Measurements from ENCODE around the gene H2AZ2.
"Not testable (repeated sequence)": the region's sequence is repeated elsewhere in the genome, so short reads cannot be mapped to it uniquely, and the experiment has no call there.

H2AZ2 gene

DNA sequence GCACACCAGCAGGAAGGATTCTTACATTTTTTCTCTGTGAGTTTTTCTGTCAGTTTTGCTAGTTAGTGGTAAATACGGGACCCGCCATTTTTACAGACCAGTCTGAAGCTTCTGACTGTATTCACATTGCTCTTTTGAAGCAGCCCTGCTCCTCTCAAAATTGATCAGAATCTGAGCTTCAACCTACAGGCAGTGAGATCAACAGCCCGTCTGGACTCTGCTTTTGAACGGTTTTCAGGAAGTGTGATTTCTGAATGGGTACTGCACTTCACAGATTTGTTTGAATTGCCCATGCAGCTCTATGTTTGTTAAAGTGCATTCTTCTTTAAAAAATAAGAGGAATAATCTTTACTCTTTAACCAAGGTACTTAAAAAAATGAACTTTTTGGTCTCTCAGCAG, 28.5 kb upstream of the H2AZ2 start:
- Histone ChIP-seq H4K20me1 (ENCODE audit: insufficient read depth, low read length) (no peaks in the 10 kb centered on the region), H3K27me3 (ENCODE audit: insufficient read depth, low read length) (no peaks in the 10 kb centered on the region), H3K9me2 (ENCODE audit: low read depth, low read length) (no peaks in the 10 kb centered on the region), H3K79me2 (ENCODE audit: insufficient read depth, low read length) (peaks cover 2% of the 10 kb centered on the region; the same call in 1 of the 2 replicates), H3K36me3 (ENCODE audit: insufficient read depth, low read length) (peaks cover 21% of the 10 kb centered on the region), H3K9ac (ENCODE audit: low read length) (no peak overlapping the region), H3K4me1 (ENCODE audit: insufficient read depth, low read length, severe bottlenecking) (peaks cover 15% of the 10 kb centered on the region), H3K27ac (ENCODE audit: low read depth, low read length, poor library complexity, severe bottlenecking) (no peak overlapping the region), H3K4me2 (ENCODE audit: low read length) (no peak overlapping the region), H2AFZ (ENCODE audit: low read length) (no peak overlapping the region), H3F3A (ENCODE audit: insufficient read depth, low read length) (peaks cover 3% of the 10 kb centered on the region; the same call in 1 of the 2 replicates), H3K4me3 (ENCODE audit: low read depth, low read length, poor library complexity, severe bottlenecking) (no peak overlapping the region), H3K9me3 (ENCODE audit: low read length) (peaks cover 9% of the 10 kb centered on the region; the same call in 1 of the 2 replicates)
- TF ChIP-seq, protein P1, sequence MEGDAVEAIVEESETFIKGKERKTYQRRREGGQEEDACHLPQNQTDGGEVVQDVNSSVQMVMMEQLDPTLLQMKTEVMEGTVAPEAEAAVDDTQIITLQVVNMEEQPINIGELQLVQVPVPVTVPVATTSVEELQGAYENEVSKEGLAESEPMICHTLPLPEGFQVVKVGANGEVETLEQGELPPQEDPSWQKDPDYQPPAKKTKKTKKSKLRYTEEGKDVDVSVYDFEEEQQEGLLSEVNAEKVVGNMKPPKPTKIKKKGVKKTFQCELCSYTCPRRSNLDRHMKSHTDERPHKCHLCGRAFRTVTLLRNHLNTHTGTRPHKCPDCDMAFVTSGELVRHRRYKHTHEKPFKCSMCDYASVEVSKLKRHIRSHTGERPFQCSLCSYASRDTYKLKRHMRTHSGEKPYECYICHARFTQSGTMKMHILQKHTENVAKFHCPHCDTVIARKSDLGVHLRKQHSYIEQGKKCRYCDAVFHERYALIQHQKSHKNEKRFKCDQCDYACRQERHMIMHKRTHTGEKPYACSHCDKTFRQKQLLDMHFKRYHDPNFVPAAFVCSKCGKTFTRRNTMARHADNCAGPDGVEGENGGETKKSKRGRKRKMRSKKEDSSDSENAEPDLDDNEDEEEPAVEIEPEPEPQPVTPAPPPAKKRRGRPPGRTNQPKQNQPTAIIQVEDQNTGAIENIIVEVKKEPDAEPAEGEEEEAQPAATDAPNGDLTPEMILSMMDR (IDR thresholded peaks at IDR 0.05; ENCODE audit: low read length), result no peak
- TF ChIP-seq EZH2 (IDR thresholded peaks at IDR 0.05; ENCODE audit: borderline replicate concordance, low read length), result no peak

DNA sequence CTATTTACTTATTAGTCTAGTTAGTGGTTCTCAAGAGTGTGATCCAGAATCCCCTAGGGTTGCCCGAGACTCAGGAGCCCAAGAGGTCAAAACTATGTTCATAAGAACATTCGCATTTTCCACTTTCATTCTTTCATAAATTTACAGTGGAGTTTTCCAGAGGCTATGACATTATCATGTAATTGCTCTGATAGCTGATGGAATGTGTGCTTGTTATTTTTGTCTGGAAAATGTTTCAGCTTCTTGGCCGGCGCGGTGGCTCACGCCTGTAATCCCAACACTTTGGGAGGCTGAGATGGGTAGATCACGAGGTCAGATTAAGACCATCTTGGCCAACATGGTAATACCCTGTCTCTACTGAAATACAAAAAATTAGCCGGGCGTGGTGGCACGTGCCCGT, 27.4 kb upstream of the H2AZ2 start:
- H3K9me2 ChIP-seq (ENCODE audit: low read depth, low read length), result no peaks in the 10 kb centered on the region
- TF ChIP-seq EZH2 (IDR thresholded peaks at IDR 0.05; ENCODE audit: borderline replicate concordance, low read length), result no peak
- TF ChIP-seq, protein P1 (IDR thresholded peaks at IDR 0.05; ENCODE audit: low read length), result no peak

DNA sequence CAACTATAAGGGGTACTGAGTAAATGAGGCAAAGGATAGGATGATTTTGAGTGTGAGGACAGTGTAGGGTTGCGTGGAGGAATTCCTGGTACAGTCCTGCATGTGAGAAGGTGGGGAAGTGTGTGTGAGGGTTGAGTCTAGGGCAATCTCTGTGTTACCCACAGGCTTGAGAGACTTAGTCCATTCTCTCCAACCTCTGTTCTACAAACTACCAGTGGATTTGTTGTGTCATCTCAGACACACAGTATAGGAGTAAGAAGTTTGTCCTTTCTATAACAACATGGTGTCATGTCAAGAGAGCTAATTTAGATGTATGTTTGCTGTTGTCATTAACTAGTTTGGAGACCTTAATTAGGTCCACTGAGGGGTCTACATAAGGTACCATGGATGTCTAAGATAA, 24.9 kb upstream of the H2AZ2 start:
- Histone ChIP-seq H4K20me1 (ENCODE audit: insufficient read depth, low read length) (no peaks in the 10 kb centered on the region), H3K27ac (ENCODE audit: low read depth, low read length, poor library complexity, severe bottlenecking) (no peak overlapping the region), H3K9me2 (ENCODE audit: low read depth, low read length) (no peaks in the 10 kb centered on the region; the same call in 1 of the 2 replicates), H3K4me2 (ENCODE audit: low read length) (no peak overlapping the region), H3K36me3 (ENCODE audit: insufficient read depth, low read length) (no peaks in the 10 kb centered on the region; the same call in 1 of the 2 replicates), H3K4me3 (ENCODE audit: low read depth, low read length, poor library complexity, severe bottlenecking) (no peak overlapping the region), H3K4me1 (ENCODE audit: insufficient read depth, low read length, severe bottlenecking) (no peaks in the 10 kb centered on the region), H3K9me3 (ENCODE audit: low read length) (peaks cover 12% of the 10 kb centered on the region), H3F3A (ENCODE audit: insufficient read depth, low read length) (peaks cover 3% of the 10 kb centered on the region; the same call in 1 of the 2 replicates), H3K79me2 (ENCODE audit: insufficient read depth, low read length) (no peaks in the 10 kb centered on the region), H2AFZ (ENCODE audit: low read length) (no peak overlapping the region), H3K9ac (ENCODE audit: low read length) (no peak overlapping the region), H3K27me3 (ENCODE audit: insufficient read depth, low read length) (no peaks in the 10 kb centered on the region)
- TF ChIP-seq, protein P1 (IDR thresholded peaks at IDR 0.05; ENCODE audit: low read length), result no peak
- TF ChIP-seq EZH2 (IDR thresholded peaks at IDR 0.05; ENCODE audit: borderline replicate concordance, low read length), result no peak

More for the DNA sequence above, 27.4 kb upstream of the H2AZ2 start:
- no peak overlapping the region for H3K4me2 ChIP-seq (ENCODE audit: low read length)
- H3K4me3 ChIP-seq (ENCODE audit: low read depth, low read length, poor library complexity, severe bottlenecking), result no peak overlapping the region
- H3K9me3 ChIP-seq (ENCODE audit: low read length), result peaks cover 9% of the 10 kb centered on the region; the same call in 1 of the 2 replicates
- no peak overlapping the region for H2AFZ ChIP-seq (ENCODE audit: low read length)
- H3F3A ChIP-seq (ENCODE audit: insufficient read depth, low read length), result peaks cover 3% of the 10 kb centered on the region; the same call in 1 of the 2 replicates
- no peaks in the 10 kb centered on the region for H3K27me3 ChIP-seq (ENCODE audit: insufficient read depth, low read length)
- H3K4me1 ChIP-seq (ENCODE audit: insufficient read depth, low read length, severe bottlenecking), result peaks cover 4% of the 10 kb centered on the region
- H4K20me1 ChIP-seq (ENCODE audit: insufficient read depth, low read length), result no peaks in the 10 kb centered on the region
- H3K36me3 ChIP-seq (ENCODE audit: insufficient read depth, low read length), result peaks cover 10% of the 10 kb centered on the region
- no peak overlapping the region for H3K9ac ChIP-seq (ENCODE audit: low read length)
- H3K27ac ChIP-seq (ENCODE audit: low read depth, low read length, poor library complexity, severe bottlenecking), result no peak overlapping the region
- no peaks in the 10 kb centered on the region for H3K79me2 ChIP-seq (ENCODE audit: insufficient read depth, low read length)

DNA sequence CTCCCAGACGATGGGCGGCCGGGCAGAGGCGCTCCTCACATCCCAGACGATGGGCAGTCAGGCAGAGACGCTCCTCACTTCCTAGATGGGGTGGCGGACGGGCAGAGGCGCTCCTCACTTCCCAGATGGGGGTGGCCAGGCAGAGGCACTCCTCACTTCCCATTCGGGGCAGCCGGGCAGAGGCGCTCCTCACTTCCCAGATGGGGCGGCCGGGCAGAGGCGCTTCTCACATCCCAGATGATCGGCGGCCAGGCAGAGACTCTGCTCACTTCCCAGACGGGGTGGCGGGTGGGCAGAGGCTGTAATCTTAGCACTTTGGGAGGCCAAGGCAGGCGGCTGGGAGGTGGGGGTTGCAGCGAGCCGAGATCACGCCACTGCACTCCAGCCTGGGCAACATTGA, 24.0 kb upstream of the H2AZ2 start:
- H3K27ac ChIP-seq (ENCODE audit: low read depth, low read length, poor library complexity, severe bottlenecking); H3K4me1 ChIP-seq (ENCODE audit: insufficient read depth, low read length, severe bottlenecking); H4K20me1 ChIP-seq (ENCODE audit: insufficient read depth, low read length); H3K9ac ChIP-seq (ENCODE audit: low read length); H3F3A ChIP-seq (ENCODE audit: insufficient read depth, low read length); H3K4me2 ChIP-seq (ENCODE audit: low read length); H3K9me2 ChIP-seq (ENCODE audit: low read depth, low read length); H3K36me3 ChIP-seq (ENCODE audit: insufficient read depth, low read length); H3K27me3 ChIP-seq (ENCODE audit: insufficient read depth, low read length); H2AFZ ChIP-seq (ENCODE audit: low read length); H3K4me3 ChIP-seq (ENCODE audit: low read depth, low read length, poor library complexity, severe bottlenecking); H3K79me2 ChIP-seq (ENCODE audit: insufficient read depth, low read length): not testable (repeated sequence)
- peaks cover 12% of the 10 kb centered on the region for H3K9me3 ChIP-seq (ENCODE audit: low read length)

DNA sequence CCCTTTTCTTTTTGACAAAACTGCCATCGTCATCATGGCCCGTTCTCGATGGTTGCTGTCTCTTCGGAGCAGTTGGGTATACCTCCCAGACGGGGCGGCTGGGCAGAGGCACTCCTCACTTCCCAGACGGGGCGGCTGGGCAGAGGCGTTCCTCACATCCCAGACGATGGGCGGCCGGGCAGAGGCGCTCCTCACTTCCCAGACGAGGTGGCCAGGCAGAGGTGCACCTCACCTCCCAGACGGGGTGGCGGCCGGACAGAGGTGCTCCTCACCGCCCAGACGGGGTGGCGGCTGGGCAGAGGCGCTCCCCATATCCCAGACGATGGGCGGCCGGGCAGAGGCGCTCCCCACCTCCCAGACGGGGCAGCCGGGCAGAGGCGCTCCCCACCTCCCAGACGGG, 22.9 kb upstream of the H2AZ2 start:
- not testable (repeated sequence) for H3K79me2 ChIP-seq (ENCODE audit: insufficient read depth, low read length); H3K4me2 ChIP-seq (ENCODE audit: low read length)
- peaks cover 12% of the 10 kb centered on the region for H3K9me3 ChIP-seq (ENCODE audit: low read length)

More for the DNA sequence above, 22.9 kb upstream of the H2AZ2 start:
- not testable (repeated sequence) for H3K36me3 ChIP-seq (ENCODE audit: insufficient read depth, low read length); H2AFZ ChIP-seq (ENCODE audit: low read length); H3K27ac ChIP-seq (ENCODE audit: low read depth, low read length, poor library complexity, severe bottlenecking); H3F3A ChIP-seq (ENCODE audit: insufficient read depth, low read length); H3K9me2 ChIP-seq (ENCODE audit: low read depth, low read length); H3K9ac ChIP-seq (ENCODE audit: low read length); H3K4me1 ChIP-seq (ENCODE audit: insufficient read depth, low read length, severe bottlenecking); H3K27me3 ChIP-seq (ENCODE audit: insufficient read depth, low read length); H3K4me3 ChIP-seq (ENCODE audit: low read depth, low read length, poor library complexity, severe bottlenecking); H4K20me1 ChIP-seq (ENCODE audit: insufficient read depth, low read length)
